Measurements from ENCODE around the gene COL21A1.

Gene COL21A1

GRCh38 chr6:56058636-56059035 lies 188.7 kb downstream of the COL21A1 start:
- no peak for TF ChIP-seq POLR2A (IDR thresholded peaks at IDR 0.05; ENCODE audit: low read depth, low read length)
- TF ChIP-seq TAF1 (IDR thresholded peaks at IDR 0.05; ENCODE audit: borderline replicate concordance, low read depth, low read length): no peak
- no peak for TF ChIP-seq POLR2AphosphoS5 (IDR thresholded peaks at IDR 0.05; ENCODE audit: low read depth, low read length)
- DNase-seq (ENCODE audit: insufficient read length): no peak
- FAIRE-seq: no peak

- DNase-seq (ENCODE audit: insufficient read length) (no peak), FAIRE-seq (no peak)
Measured at GRCh38 chr6:56055081-56055704, 192.2 kb downstream of the COL21A1 start.

GRCh38 chr6:56051202-56051598 lies 196.2 kb downstream of the COL21A1 start:
- FAIRE-seq (no peak), DNase-seq (ENCODE audit: insufficient read length) (no peak)
- TF ChIP-seq POLR2A (IDR thresholded peaks at IDR 0.05; ENCODE audit: low read depth, low read length) (no peak), POLR2AphosphoS5 (IDR thresholded peaks at IDR 0.05; ENCODE audit: low read depth, low read length) (no peak), TAF1 (IDR thresholded peaks at IDR 0.05; ENCODE audit: borderline replicate concordance, low read depth, low read length) (no peak)

More at GRCh38 chr6:56055081-56055704, 192.2 kb downstream of the COL21A1 start:
- TF ChIP-seq POLR2A (IDR thresholded peaks at IDR 0.05; ENCODE audit: low read depth, low read length) (no peak), TAF1 (IDR thresholded peaks at IDR 0.05; ENCODE audit: borderline replicate concordance, low read depth, low read length) (no peak), POLR2AphosphoS5 (IDR thresholded peaks at IDR 0.05; ENCODE audit: low read depth, low read length) (no peak)

GRCh38 chr6:56050530-56051201 lies 196.7 kb downstream of the COL21A1 start:
- no peak for FAIRE-seq
- no peak for TF ChIP-seq POLR2AphosphoS5 (IDR thresholded peaks at IDR 0.05; ENCODE audit: low read depth, low read length)
- TF ChIP-seq POLR2A (IDR thresholded peaks at IDR 0.05; ENCODE audit: low read depth, low read length): no peak
- no peak for TF ChIP-seq TAF1 (IDR thresholded peaks at IDR 0.05; ENCODE audit: borderline replicate concordance, low read depth, low read length)

GRCh38 chr6:56048601-56049000 lies 198.8 kb downstream of the COL21A1 start:
- DNase-seq (ENCODE audit: insufficient read length) (no peak), FAIRE-seq (no peak)
- TF ChIP-seq POLR2AphosphoS5 (IDR thresholded peaks at IDR 0.05; ENCODE audit: low read depth, low read length) (no peak), POLR2A (IDR thresholded peaks at IDR 0.05; ENCODE audit: low read depth, low read length) (no peak), TAF1 (IDR thresholded peaks at IDR 0.05; ENCODE audit: borderline replicate concordance, low read depth, low read length) (no peak)

More at GRCh38 chr6:56050530-56051201, 196.7 kb downstream of the COL21A1 start:
- no peak for DNase-seq (ENCODE audit: insufficient read length)

GRCh38 chr6:56047931-56048540 lies 199.3 kb downstream of the COL21A1 start:
- TF ChIP-seq POLR2AphosphoS5 (IDR thresholded peaks at IDR 0.05; ENCODE audit: low read depth, low read length): no peak
- TF ChIP-seq TAF1 (IDR thresholded peaks at IDR 0.05; ENCODE audit: borderline replicate concordance, low read depth, low read length): no peak
- TF ChIP-seq POLR2A (IDR thresholded peaks at IDR 0.05; ENCODE audit: low read depth, low read length): no peak
- no peak for FAIRE-seq

GRCh38 chr6:56046576-56046975 lies 200.8 kb downstream of the COL21A1 start:
- DNase-seq (ENCODE audit: insufficient read length) (no peak), FAIRE-seq (no peak)
- no peak for TF ChIP-seq TAF1 (IDR thresholded peaks at IDR 0.05; ENCODE audit: borderline replicate concordance, low read depth, low read length)
- no peak for TF ChIP-seq POLR2A (IDR thresholded peaks at IDR 0.05; ENCODE audit: low read depth, low read length)
- TF ChIP-seq POLR2AphosphoS5 (IDR thresholded peaks at IDR 0.05; ENCODE audit: low read depth, low read length): no peak

More at GRCh38 chr6:56047931-56048540, 199.3 kb downstream of the COL21A1 start:
- DNase-seq (ENCODE audit: insufficient read length): no peak

GRCh38 chr6:56043761-56044160 lies 203.6 kb downstream of the COL21A1 start:
- FAIRE-seq (no peak), DNase-seq (ENCODE audit: insufficient read length) (no peak)
- TF ChIP-seq TAF1 (IDR thresholded peaks at IDR 0.05; ENCODE audit: borderline replicate concordance, low read depth, low read length) (no peak), POLR2AphosphoS5 (IDR thresholded peaks at IDR 0.05; ENCODE audit: low read depth, low read length) (no peak), POLR2A (IDR thresholded peaks at IDR 0.05; ENCODE audit: low read depth, low read length) (no peak)

- FAIRE-seq: no peak
Measured at GRCh38 chr6:56043076-56043475, 204.3 kb downstream of the COL21A1 start.

GRCh38 chr6:56041591-56041990 lies 205.8 kb downstream of the COL21A1 start:
- TF ChIP-seq POLR2AphosphoS5 (IDR thresholded peaks at IDR 0.05; ENCODE audit: low read depth, low read length): no peak
- TF ChIP-seq POLR2A (IDR thresholded peaks at IDR 0.05; ENCODE audit: low read depth, low read length): no peak
- TF ChIP-seq TAF1 (IDR thresholded peaks at IDR 0.05; ENCODE audit: borderline replicate concordance, low read depth, low read length): no peak
- FAIRE-seq (no peak), DNase-seq (ENCODE audit: insufficient read length) (no peak)

More at GRCh38 chr6:56043076-56043475, 204.3 kb downstream of the COL21A1 start:
- DNase-seq (ENCODE audit: insufficient read length): no peak
- TF ChIP-seq TAF1 (IDR thresholded peaks at IDR 0.05; ENCODE audit: borderline replicate concordance, low read depth, low read length) (no peak), POLR2A (IDR thresholded peaks at IDR 0.05; ENCODE audit: low read depth, low read length) (no peak), POLR2AphosphoS5 (IDR thresholded peaks at IDR 0.05; ENCODE audit: low read depth, low read length) (no peak)

GRCh38 chr6:56040889-56041301 lies 206.5 kb downstream of the COL21A1 start:
- no peak for DNase-seq (ENCODE audit: insufficient read length)
- TF ChIP-seq POLR2A (IDR thresholded peaks at IDR 0.05; ENCODE audit: low read depth, low read length) (no peak), POLR2AphosphoS5 (IDR thresholded peaks at IDR 0.05; ENCODE audit: low read depth, low read length) (no peak), TAF1 (IDR thresholded peaks at IDR 0.05; ENCODE audit: borderline replicate concordance, low read depth, low read length) (no peak)
- FAIRE-seq: no peak

Data from GM12892 (cell line).